Stomach (tissue), 19 donors: Measurements from ENCODE around the gene CRYBB3. TPM values are rescaled to one million over a fixed set of nuclear protein-coding genes. Genes with fewer than 3 reads are reported as not detected.
A peak's percentile ranks its signal among the peaks of the same experiment; 100 is the strongest.

ENCODE experiments used
- DNase-seq, 2 donors: peaks; one replicate each; pipeline versions ENCODE4 v3.0.0 to v3.0.0-alpha.2; 2013 to 2019
- H3K27ac ChIP-seq, 5 donors: fragments of 200-600 bp in 4 of 5; sonication (generic) in 4 of 5; one replicate each; pipeline ENCODE4 v1.5.1; 2013 to 2019; ENCODE audit warnings: mild to moderate bottlenecking in 1 of 5, moderate library complexity in 1 of 5
- H3K27me3 ChIP-seq, 3 donors: fragments of 200-600 bp; sonication (generic); one replicate each; pipeline ENCODE4 v1.5.1; 2017 to 2019; ENCODE audit warnings: mixed run types in 1 of 3
- H3K36me3 ChIP-seq, 4 donors: fragments of 200-600 bp; sonication (generic); 1 replicate in 3 of 4; 2 replicates in 1 of 4; pipeline ENCODE4 v1.5.1; 2016 to 2019
- H3K4me1 ChIP-seq, 4 donors: fragments of 200-600 bp; sonication (generic); one replicate each; pipeline ENCODE4 v1.5.1; 2016 to 2019
- H3K4me3 ChIP-seq, 4 donors: fragments of 200-600 bp; sonication (generic) in 3 of 4; one replicate each; pipeline ENCODE4 v1.5.1; 2016 to 2019; ENCODE audit warnings: mild to moderate bottlenecking in 1 of 4
- H3K9me3 ChIP-seq, 4 donors: fragments of 200-600 bp; sonication (generic); one replicate each; pipeline ENCODE4 v1.5.1; 2016 to 2019
- CTCF ChIP-seq, 7 experiments: fragments of 450-650 bp in 4 of 7; fragments of 200-600 bp in 3 of 7; sonication (generic) in 3 of 7; IDR thresholded peaks; one replicate each; pipeline ENCODE4 v1.5.1; 2016 to 2019; ENCODE audit warnings: antibody characterized with exemption in 7 of 7, control low read depth in 2 of 7, mild to moderate bottlenecking in 1 of 7
- EP300 ChIP-seq: sonication (generic); formaldehyde crosslinking; IDR thresholded peaks from one replicate; pipeline ENCODE4 v1.6.1; 2017; ENCODE audit warnings: antibody characterized with exemption
- POLR2A ChIP-seq, 4 donors: fragments of 450-650 bp; IDR thresholded peaks; one replicate each; pipeline ENCODE4 v1.6.1; 2016; ENCODE audit warnings: antibody characterized with exemption in 4 of 4, control low read depth in 2 of 4, mild to moderate bottlenecking in 1 of 4, moderate library complexity in 1 of 4
- POLR2AphosphoS5 ChIP-seq, 3 donors: sonication (generic); formaldehyde crosslinking; IDR thresholded peaks; one replicate each; pipeline ENCODE4 v1.6.1; 2016; ENCODE audit warnings: antibody characterized with exemption in 3 of 3
- WGBS, 5 donors: extraction: QIAGEN DNeasy Blood & Tissue Kit in 3 of 5; methylation state at CpG; one replicate each; pipeline versions ENCODE4 v1.1.5 to v1.1.7; 2013 to 2018; 5-methylcytosine and 5-hydroxymethylcytosine counted together
- intact Hi-C: fragments of 100-400 bp; cut with DNase I; formaldehyde crosslinking; loops from one replicate; pipeline ENCODE4 v1.15.1; 2023; ENCODE audit warnings: low total_unique reads
- long read RNA-seq, 10 donors: transcript quantifications; one replicate each; lab custom pipeline, GENCODE V29; 2026
- polyA plus RNA-seq, 3 donors: library from polyadenylated mRNA; stranded (reverse); fragments of 200-250 nt; gene quantifications; one replicate each; pipeline ENCODE4 v1.2.3, GENCODE V29; 2013
- total RNA-seq, 5 donors: library from RNA; depleted of rRNA; stranded (reverse); fragments of >200 nt; gene quantifications; one replicate each; pipeline versions ENCODE4 v1.1.0 to v1.2.3, GENCODE V29; 2014 to 2016
- donor health status: healthy with polysubstance abuse.
- donor health status: Bipolar disorder and iron deficiency.
- donor health status: healthy.

Gene CRYBB3
- total RNA-seq (not detected), polyA plus RNA-seq (under 1 TPM in 1 of 3 donors, not detected in 2; 0.33 TPM)
- long read RNA-seq, donor 1 = 0 reads
- long read RNA-seq, donor 2 = 0 reads
- long read RNA-seq, donor 3 = 0 reads
- long read RNA-seq, donor 4 = 0 reads
- long read RNA-seq, donor 5 = 0 reads
- long read RNA-seq, donor 6 = 0 reads
- long read RNA-seq, donor 7 = 0 reads
- long read RNA-seq, donor 8 = 0 reads
- long read RNA-seq, donor 9 = 0 reads
- long read RNA-seq, donor 10 = 0 reads

GRCh38 chr22:25199731-25200520 lies at the start of gene CRYBB3:
TSS of gene CRYBB3 (plus strand) at chr22:25199858. CDS start at chr22:25201397, 1,539 bp downstream.
- Histone ChIP-seq H3K9me3 (no peaks in the 10 kb centered on the region), H3K4me3 (no peak within 1 kb of the TSS), H3K27me3 (no peaks in the 10 kb centered on the region), H3K4me1 (no peaks in the 10 kb centered on the region), H3K27ac (no peak within 1 kb of the TSS), H3K36me3 (peaks cover 4 to 57% (median 45%) of the 10 kb centered on the region in 4 donors)
- intact Hi-C loops = no loop called here
- WGBS, 5 donors = 66 to 83% (median 78%) methylated on average over 7 to 17 of the region's 17 CpGs
- TF ChIP-seq POLR2AphosphoS5 (IDR thresholded peaks at IDR 0.05) (no peak), POLR2A (IDR thresholded peaks at IDR 0.05) (no peak), CTCF (IDR thresholded peaks at IDR 0.05) (no peak), EP300 (no peak)
- DNase-seq = no peak

GRCh38 chr22:25153961-25154666 lies 45.5 kb upstream of the CRYBB3 start:
- H3K36me3 ChIP-seq = peaks cover 0 to 4% (median 0%) of the 10 kb centered on the region in 4 donors
- intact Hi-C loops = loop anchor here (10.0 kb wide), 1 partner anchor 49 kb away; no protein-coding TSS in a partner anchor
- no peak overlapping the region for H3K4me3 ChIP-seq
- TF ChIP-seq CTCF (IDR thresholded peaks at IDR 0.05) (no peak), POLR2AphosphoS5 (IDR thresholded peaks at IDR 0.05) (peak in 2 of 3 donors; percentile 64 to 67)
- peaks cover 16 to 30% (median 22%) of the 10 kb centered on the region in 4 donors for H3K4me1 ChIP-seq
- no peaks in the 10 kb centered on the region for H3K9me3 ChIP-seq
- WGBS, 5 donors = 49 to 66% (median 60%) methylated on average over 7 to 8 of the region's 8 CpGs
- H3K27ac ChIP-seq = peak overlapping the region; percentile 65 to 80 (median 76)
- H3K27me3 ChIP-seq = no peaks in the 10 kb centered on the region
- peak; percentile 78 to 89 for DNase-seq

- WGBS, 5 donors = 42 to 50% (median 48%) methylated on average over 1 to 2 of the region's 2 CpGs
- Histone ChIP-seq H3K9me3 (no peaks in the 10 kb centered on the region), H3K4me3 (no peak overlapping the region), H3K4me1 (peaks cover 14 to 31% (median 22%) of the 10 kb centered on the region in 4 donors), H3K36me3 (peaks cover 0 to 4% (median 0%) of the 10 kb centered on the region in 4 donors), H3K27ac (peak overlapping the region; percentile 65 to 80 (median 76)), H3K27me3 (no peaks in the 10 kb centered on the region)
- TF ChIP-seq EP300 (no peak), POLR2A (IDR thresholded peaks at IDR 0.05) (no peak), POLR2AphosphoS5 (IDR thresholded peaks at IDR 0.05) (no peak), CTCF (IDR thresholded peaks at IDR 0.05) (no peak)
- intact Hi-C loops = loop anchor here (10.0 kb wide), 1 partner anchor 50 kb away; no protein-coding TSS in a partner anchor
- no peak for DNase-seq
These were observed 45.0 kb upstream of the CRYBB3 start for GRCh38 chr22:25154667-25154999.

GRCh38 chr22:25156736-25157135 lies 42.9 kb upstream of the CRYBB3 start:
- no peak for TF ChIP-seq CTCF (IDR thresholded peaks at IDR 0.05)
- no peak for TF ChIP-seq EP300
- TF ChIP-seq POLR2AphosphoS5 (IDR thresholded peaks at IDR 0.05) = no peak
- TF ChIP-seq POLR2A (IDR thresholded peaks at IDR 0.05) = no peak
- 76 to 93% (median 87%) methylated on average over 4 of the region's 4 CpGs for WGBS, 5 donors
- Histone ChIP-seq H3K27ac (no peak overlapping the region), H3K4me1 (peaks cover 14 to 36% (median 25%) of the 10 kb centered on the region in 4 donors), H3K9me3 (no peaks in the 10 kb centered on the region), H3K36me3 (peaks cover 0 to 5% (median 4%) of the 10 kb centered on the region in 4 donors), H3K4me3 (no peak overlapping the region), H3K27me3 (no peaks in the 10 kb centered on the region)
- no peak for DNase-seq
- intact Hi-C loops = loop anchor here (10.0 kb wide), 1 partner anchor 52 kb away; no protein-coding TSS in a partner anchor
